HepG2 (cell line): ENCODE data around the gene PAXIP1. TPM values are rescaled to one million over a fixed set of nuclear protein-coding genes. Genes with fewer than 3 reads are reported as not detected.
A peak's percentile ranks its signal among the peaks of the same experiment; 100 is the strongest.

Source experiments
- ATF3 ChIP-seq: sonication (generic); formaldehyde crosslinking; IDR thresholded peaks from 2 replicates; pipeline ENCODE4 v1.4.0; 2020; ENCODE audit warnings: missing genetic modification reagents
- ATF4 ChIP-seq, 2 experiments: fragments of 450-650 bp in 1 of 2; sonication (generic) in 1 of 2; formaldehyde crosslinking; IDR thresholded peaks; 2 replicates each; pipeline versions ENCODE4 v1.5.0 to v1.8.0; 2020 to 2022; ENCODE audit warnings: mild to moderate bottlenecking in 1 of 2, missing genetic modification reagents in 1 of 2
- BRD4 ChIP-seq: sonication (generic); formaldehyde crosslinking; IDR thresholded peaks from 2 replicates; pipeline ENCODE4 v1.4.0; 2020; ENCODE audit warnings: missing genetic modification reagents
- ETV6 ChIP-seq: sonication (generic); formaldehyde crosslinking; conservative IDR thresholded peaks from 2 replicates; pipeline ENCODE4 v1.4.0; 2020; ENCODE audit warnings: missing genetic modification reagents
- FOXM1 ChIP-seq: sonication (generic); formaldehyde crosslinking; IDR thresholded peaks from 2 replicates; pipeline ENCODE4 v1.5.0; 2020; ENCODE audit warnings: missing genetic modification reagents
- FOXP4 ChIP-seq: sonication (generic); formaldehyde crosslinking; IDR thresholded peaks from 2 replicates; pipeline ENCODE4 v1.4.0; 2020; ENCODE audit warnings: missing genetic modification reagents
- HNF4A ChIP-seq: sonication (generic); formaldehyde crosslinking; IDR thresholded peaks from 2 replicates; pipeline ENCODE4 v1.4.0; 2020; ENCODE audit warnings: missing genetic modification reagents
- HOXA5 ChIP-seq: sonication (generic); formaldehyde crosslinking; IDR thresholded peaks from 2 replicates; pipeline ENCODE4 v1.4.0; 2020; ENCODE audit warnings: missing genetic modification reagents
- KAT8 ChIP-seq: IDR thresholded peaks from 2 replicates; pipeline ENCODE4 v1.6.1; 2016; ENCODE audit warnings: missing genetic modification reagents, missing compliant biosample characterization
- NFIB ChIP-seq: sonication (generic); formaldehyde crosslinking; IDR thresholded peaks from 2 replicates; pipeline ENCODE4 v1.9.0; 2021; ENCODE audit warnings: missing genetic modification reagents, mild to moderate bottlenecking, borderline replicate concordance
- RARA ChIP-seq: IDR thresholded peaks from 2 replicates; pipeline ENCODE4 v1.6.1; 2016; ENCODE audit warnings: missing genetic modification reagents, missing compliant biosample characterization
- RXRA ChIP-seq: sonication (generic); formaldehyde crosslinking; IDR thresholded peaks from 2 replicates; pipeline ENCODE4 v1.5.1; 2020; ENCODE audit warnings: missing genetic modification reagents
- SALL1 ChIP-seq: sonication (generic); formaldehyde crosslinking; IDR thresholded peaks from 2 replicates; pipeline ENCODE4 v1.8.0; 2022; ENCODE audit warnings: mild to moderate bottlenecking, missing genetic modification reagents
- SMAD9 ChIP-seq: sonication (generic); formaldehyde crosslinking; IDR thresholded peaks from 2 replicates; pipeline ENCODE4 v1.5.1; 2020; ENCODE audit warnings: mild to moderate bottlenecking, missing genetic modification reagents
- SOX6 ChIP-seq, 2 experiments: fragments of 450-650 bp in 1 of 2; sonication (generic) in 1 of 2; formaldehyde crosslinking in 1 of 2; IDR thresholded peaks; 2 replicates each; pipeline versions ENCODE4 v1.4.0 to v1.6.1; 2017 to 2020; ENCODE audit warnings: antibody characterized with exemption in 1 of 2, mild to moderate bottlenecking in 1 of 2, missing genetic modification reagents in 1 of 2
- SP4 ChIP-seq: sonication (generic); formaldehyde crosslinking; IDR thresholded peaks from 2 replicates; pipeline ENCODE4 v1.8.1; 2023; ENCODE audit warnings: mild to moderate bottlenecking, missing genetic modification reagents
- THAP7 ChIP-seq: sonication (generic); formaldehyde crosslinking; IDR thresholded peaks from 2 replicates; pipeline ENCODE4 v1.8.1; 2023; ENCODE audit warnings: mild to moderate bottlenecking, missing genetic modification reagents
- ZBTB8A ChIP-seq: sonication (generic); formaldehyde crosslinking; IDR thresholded peaks from 2 replicates; pipeline ENCODE4 v1.4.0; 2020; ENCODE audit warnings: mild to moderate bottlenecking, low read depth, missing genetic modification reagents, borderline replicate concordance
- ZNF12 ChIP-seq: sonication (generic); formaldehyde crosslinking; IDR thresholded peaks from 2 replicates; pipeline ENCODE4 v1.5.0; 2020; ENCODE audit warnings: missing genetic modification reagents
- ZNF354B ChIP-seq: sonication (generic); formaldehyde crosslinking; IDR thresholded peaks from 2 replicates; pipeline ENCODE4 v1.8.0; 2022; ENCODE audit warnings: mild to moderate bottlenecking, missing genetic modification reagents
- ZNF382 ChIP-seq: sonication (generic); formaldehyde crosslinking; IDR thresholded peaks from 2 replicates; pipeline ENCODE4 v1.5.0; 2020; ENCODE audit warnings: missing genetic modification reagents, mild to moderate bottlenecking, borderline replicate concordance
- ZNF484 ChIP-seq: sonication (generic); formaldehyde crosslinking; IDR thresholded peaks from 2 replicates; pipeline ENCODE4 v1.5.1; 2020; ENCODE audit warnings: mild to moderate bottlenecking, low read depth, missing genetic modification reagents, borderline replicate concordance
- ZNF766 ChIP-seq: sonication (generic); formaldehyde crosslinking; IDR thresholded peaks from 2 replicates; pipeline ENCODE4 v1.5.0; 2020; ENCODE audit warnings: missing genetic modification reagents, borderline replicate concordance
- ZNF781 ChIP-seq: sonication (generic); formaldehyde crosslinking; IDR thresholded peaks from 2 replicates; pipeline ENCODE4 v1.5.1; 2020; ENCODE audit warnings: borderline replicate concordance, mild to moderate bottlenecking, missing genetic modification reagents; ENCODE audit errors: not compliant biosample characterization
- polyA plus RNA-seq, 8 experiments: library from polyadenylated mRNA; depleted of rRNA in 3 of 8; stranded (reverse) in 7 of 8; unstranded in 1 of 8; fragments of >200 nt; fragmentation: Illumina TruSeq in 4 of 8; extraction: Trizol in 4 of 8; gene quantifications; 2 replicates each; pipeline versions ENCODE4 v1.2.1 to v1.2.3, GENCODE V29; 2011 to 2016; ENCODE audit warnings: low read depth in 4 of 8, missing spikeins in 1 of 8, mixed read lengths in 1 of 8; ENCODE audit not compliant: insufficient read depth in 1 of 8
- total RNA-seq, 5 experiments: library from RNA; depleted of rRNA; stranded (reverse); fragments of >200 nt; fragmentation: Illumina TruSeq; extraction: Trizol; gene quantifications; 2 replicates each; pipeline ENCODE4 v1.2.3, GENCODE V29; 2016; ENCODE audit warnings: low read depth in 1 of 5

Gene PAXIP1
- total and polyA plus RNA-seq, 2 of the 13 experiments (the other 11 are each of a cell fraction or from before 2014, with no cell fraction given) = 11.6 to 16.2 TPM

- no peak for TF ChIP-seq SOX6 (IDR thresholded peaks at IDR 0.05)
- TF ChIP-seq SOX6 (CRISPR knock-in tag; IDR thresholded peaks at IDR 0.05) = peak; percentile 84
- TF ChIP-seq HNF4A (CRISPR knock-in tag) = peak; percentile 44; the same call in 1 of the 2 replicates
- TF ChIP-seq FOXP4 (CRISPR knock-in tag) = no peak
- no peak for TF ChIP-seq ZNF12 (CRISPR knock-in tag)
- TF ChIP-seq ZNF781 = no peak
- TF ChIP-seq ETV6 (CRISPR knock-in tag) = no peak
- no peak for TF ChIP-seq ZNF766 (CRISPR knock-in tag)
- no peak for TF ChIP-seq FOXM1 (CRISPR knock-in tag)
- no peak for TF ChIP-seq SMAD9 (CRISPR knock-in tag)
- no peak for TF ChIP-seq ZBTB8A
- TF ChIP-seq THAP7 = no peak
- no peak for TF ChIP-seq ZNF484 (CRISPR knock-in tag)
- TF ChIP-seq SALL1 (CRISPR knock-in tag) = 0 out of 2 replicates have a peak, but pooled peaks have one; percentile 30
- no peak for TF ChIP-seq NFIB (CRISPR knock-in tag)
- TF ChIP-seq SP4 (CRISPR knock-in tag) = no peak
- no peak for TF ChIP-seq KAT8 (CRISPR knock-in tag)
- no peak for TF ChIP-seq ZNF354B (CRISPR knock-in tag)
- peak; percentile 69; the same call in 1 of the 2 replicates for TF ChIP-seq RXRA (CRISPR knock-in tag)
- TF ChIP-seq BRD4 = no peak
- no peak for TF ChIP-seq HOXA5 (CRISPR knock-in tag)
- peak; percentile 71 for TF ChIP-seq RARA (CRISPR knock-in tag)
- TF ChIP-seq ATF3 (CRISPR knock-in tag) = no peak
- no peak for TF ChIP-seq ATF4 (CRISPR knock-in tag; IDR thresholded peaks at IDR 0.05)
- TF ChIP-seq ZNF382 (CRISPR knock-in tag) = no peak
Measured at GRCh38 chr7:154903083-154903731, 99.7 kb downstream of the PAXIP1 start (continued).
